ENCODE results near the gene MRPL24.
A peak's percentile ranks its signal among the peaks of the same experiment; 100 is the strongest.
"Not testable (repeated sequence)": the region's sequence is repeated elsewhere in the genome, so short reads cannot be mapped to it uniquely, and the experiment has no call there.

MRPL24 gene

GRCh38 chr1:156740741-156741480 lies at the start of gene MRPL24:
Gene MRPL24 (minus strand): TSS chr1:156741088. CDS start chr1:156738704, 2,384 bp downstream.
- DNase-seq (ENCODE audit: low read depth in 4 of 4, low spot score in 1 of 4): peak; percentile 81 to 95 (median 92)

DNA sequence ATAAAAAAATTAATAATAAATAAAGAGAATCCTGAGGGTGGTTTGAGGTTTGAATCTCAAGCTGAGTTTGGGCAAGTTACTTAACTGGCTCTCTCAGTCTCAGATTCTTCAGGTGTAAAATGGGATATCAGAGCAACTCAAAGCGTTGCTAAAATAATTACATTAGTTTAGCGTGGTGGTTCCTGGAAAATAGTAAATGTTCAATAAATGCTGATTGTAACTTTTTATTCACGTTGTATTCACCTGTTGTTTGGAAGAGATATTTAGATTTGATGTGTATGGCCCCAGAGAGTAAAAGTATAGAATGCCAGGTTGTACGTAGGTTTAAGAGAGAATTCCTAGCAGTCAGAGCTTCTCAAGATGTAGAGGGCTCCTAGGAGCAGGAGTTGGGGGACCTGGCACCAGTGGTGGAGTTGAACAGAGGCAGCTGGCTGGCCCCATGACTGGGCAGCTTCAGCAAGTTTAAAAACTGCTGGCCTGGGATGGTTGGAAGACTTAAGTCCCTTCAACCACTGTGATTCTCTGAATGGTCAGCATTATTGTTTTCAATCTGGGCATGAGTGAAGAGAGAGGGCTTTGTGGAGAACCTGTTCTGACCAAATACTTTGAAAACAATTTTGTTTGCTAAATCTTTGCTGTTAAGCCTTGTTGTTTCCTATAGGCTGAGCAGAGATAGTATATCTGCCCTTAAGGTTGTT lies 48.9 kb upstream of the MRPL24 start:
- no peak for DNase-seq (ENCODE audit: low read depth in 4 of 4, low spot score in 1 of 4)

GRCh38 chr1:156788136-156788535 lies 47.2 kb upstream of the MRPL24 start:
- no peak for DNase-seq (ENCODE audit: low read depth in 4 of 4, low spot score in 1 of 4)

GRCh38 chr1:156786640-156787039 lies 45.8 kb upstream of the MRPL24 start:
- DNase-seq (ENCODE audit: low read depth in 4 of 4, low spot score in 1 of 4): no peak

- DNase-seq (ENCODE audit: low read depth in 4 of 4, low spot score in 1 of 4): no peak
Measured at GRCh38 chr1:156785458-156785857, 44.6 kb upstream of the MRPL24 start.

GRCh38 chr1:156781585-156782186 lies 40.8 kb upstream of the MRPL24 start:
- DNase-seq (ENCODE audit: low read depth in 4 of 4, low spot score in 1 of 4): no peak

GRCh38 chr1:156777573-156777972 lies 36.7 kb upstream of the MRPL24 start:
- no peak for DNase-seq (ENCODE audit: low read depth in 4 of 4, low spot score in 1 of 4)

DNA sequence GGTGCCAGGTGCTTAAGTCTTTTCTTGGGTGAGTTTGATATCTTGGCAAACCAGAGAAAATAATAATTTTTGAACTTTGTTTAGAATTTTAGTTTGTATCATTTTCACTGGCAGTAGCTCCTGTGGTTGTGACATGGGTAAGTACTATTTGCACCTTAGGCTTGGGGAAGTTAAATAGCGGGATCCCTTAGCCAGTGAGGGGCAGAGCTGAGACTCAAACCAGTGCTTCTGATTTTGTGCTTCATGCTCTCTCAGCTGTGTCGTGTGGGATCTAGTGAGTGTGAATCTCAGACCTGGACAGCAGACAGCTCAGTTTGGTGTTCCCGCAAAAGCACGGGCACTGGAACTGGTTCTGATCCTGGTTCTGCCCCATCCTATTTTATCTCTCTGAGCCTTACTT lies 36.1 kb upstream of the MRPL24 start:
- no peak for DNase-seq (ENCODE audit: low read depth in 4 of 4, low spot score in 1 of 4)

- no peak for DNase-seq (ENCODE audit: low read depth in 4 of 4, low spot score in 1 of 4)
Measured at GRCh38 chr1:156775799-156776198, 34.9 kb upstream of the MRPL24 start.

GRCh38 chr1:156773607-156774006 lies 32.7 kb upstream of the MRPL24 start:
- no peak for DNase-seq (ENCODE audit: low read depth in 4 of 4, low spot score in 1 of 4)

DNA sequence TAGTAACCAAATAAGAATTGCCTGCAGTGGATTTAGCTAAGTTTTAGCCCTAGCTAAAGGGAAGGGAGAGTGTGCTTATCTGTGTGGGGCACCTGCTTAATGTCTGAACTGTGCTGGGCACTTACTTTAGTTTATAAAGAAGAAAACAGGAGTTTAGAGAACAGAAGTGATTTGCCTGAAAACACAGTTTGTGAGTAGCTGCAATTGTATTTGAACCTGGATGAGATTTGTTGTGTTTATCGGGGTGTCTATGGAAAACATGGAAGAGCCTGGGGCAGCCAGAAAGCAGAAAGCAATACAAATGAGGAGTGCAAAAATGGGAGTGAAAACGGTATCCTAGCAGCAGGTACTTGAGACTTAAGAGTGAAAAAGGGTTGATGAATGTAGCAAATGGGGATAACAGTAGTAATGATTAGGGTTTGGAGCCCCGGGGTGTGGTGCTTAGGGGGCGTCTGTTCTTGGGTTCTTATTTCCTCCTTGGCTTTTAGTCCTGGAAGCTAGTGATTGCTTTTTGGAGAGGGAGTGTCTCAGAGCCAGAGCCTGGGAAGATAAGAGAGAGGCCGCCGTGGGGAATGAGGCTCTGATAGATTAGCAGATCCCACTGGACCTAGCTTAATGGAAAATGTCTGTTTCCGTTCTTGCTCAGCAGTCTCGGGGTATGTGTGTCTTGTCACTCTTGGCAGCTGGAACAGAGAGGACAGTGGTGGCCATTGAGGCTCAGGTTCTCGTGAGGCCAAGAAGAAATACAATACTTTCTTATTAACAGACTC lies 32.0 kb upstream of the MRPL24 start:
- no peak for DNase-seq (ENCODE audit: low read depth in 4 of 4, low spot score in 1 of 4)

DNA sequence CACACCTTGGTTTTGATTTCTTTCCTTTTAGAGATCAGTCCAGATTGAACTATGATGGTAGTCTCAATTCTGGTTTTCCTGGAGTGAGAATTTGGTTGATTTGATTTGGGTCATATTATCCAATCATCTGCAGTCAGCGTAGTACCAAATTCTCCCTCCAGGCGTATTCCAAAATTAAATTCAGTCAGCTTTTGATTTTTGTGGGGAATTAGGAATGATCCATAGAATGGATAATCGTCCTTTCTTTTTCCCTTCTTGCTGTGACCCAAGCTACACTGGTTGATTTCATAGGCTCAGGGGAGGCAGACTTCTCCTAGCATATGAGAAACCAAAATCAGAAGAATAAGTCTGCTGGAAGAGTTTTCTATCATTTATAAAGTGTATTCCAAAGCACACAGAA lies 31.3 kb upstream of the MRPL24 start:
- DNase-seq (ENCODE audit: low read depth in 4 of 4, low spot score in 1 of 4): no peak

- DNase-seq (ENCODE audit: low read depth in 4 of 4, low spot score in 1 of 4): no peak
Measured at GRCh38 chr1:156768610-156769295, 27.9 kb upstream of the MRPL24 start.

DNA sequence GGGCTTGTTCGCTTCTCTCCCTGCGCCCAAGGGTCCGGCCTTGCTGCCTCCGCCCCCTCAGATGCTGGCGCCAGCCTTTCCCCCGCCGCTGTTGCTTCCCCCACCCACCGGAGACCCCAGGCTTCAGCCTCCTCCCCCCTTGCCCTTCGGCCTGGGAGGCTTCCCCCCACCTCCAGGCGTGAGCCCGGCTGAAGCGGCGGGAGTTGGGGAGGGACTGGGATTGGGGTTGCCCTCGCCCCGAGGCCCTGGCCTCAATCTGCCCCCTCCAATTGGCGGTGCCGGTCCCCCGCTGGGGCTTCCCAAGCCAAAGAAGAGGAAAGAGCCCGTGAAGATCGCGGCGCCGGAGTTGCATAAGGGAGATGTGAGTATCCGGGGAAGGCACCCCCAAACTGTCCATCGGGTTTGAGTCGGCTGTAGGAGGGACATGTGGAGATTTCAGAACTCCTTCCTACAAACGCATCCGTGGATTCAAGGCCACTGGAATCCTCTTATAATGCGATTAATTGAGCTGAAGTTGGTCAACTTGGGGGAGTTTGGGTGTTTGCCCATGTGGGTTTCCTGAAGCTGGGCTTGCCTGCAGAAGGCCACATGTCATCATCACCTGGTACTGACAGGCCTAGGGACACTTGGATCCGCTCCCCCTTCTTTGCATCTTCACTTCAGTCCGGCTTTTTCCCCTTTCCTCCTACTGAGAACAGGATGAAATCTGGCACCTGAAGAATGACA lies 27.2 kb upstream of the MRPL24 start:
- DNase-seq (ENCODE audit: low read depth in 4 of 4, low spot score in 1 of 4): no peak

- DNase-seq (ENCODE audit: low read depth in 4 of 4, low spot score in 1 of 4): peak; percentile 81 to 94 (median 89)
Measured at GRCh38 chr1:156767101-156767878, 26.4 kb upstream of the MRPL24 start, which contains the start of gene PRCC. Gene PRCC (plus strand): TSS chr1:156767535. CDS start chr1:156767772, 237 bp downstream.

DNA sequence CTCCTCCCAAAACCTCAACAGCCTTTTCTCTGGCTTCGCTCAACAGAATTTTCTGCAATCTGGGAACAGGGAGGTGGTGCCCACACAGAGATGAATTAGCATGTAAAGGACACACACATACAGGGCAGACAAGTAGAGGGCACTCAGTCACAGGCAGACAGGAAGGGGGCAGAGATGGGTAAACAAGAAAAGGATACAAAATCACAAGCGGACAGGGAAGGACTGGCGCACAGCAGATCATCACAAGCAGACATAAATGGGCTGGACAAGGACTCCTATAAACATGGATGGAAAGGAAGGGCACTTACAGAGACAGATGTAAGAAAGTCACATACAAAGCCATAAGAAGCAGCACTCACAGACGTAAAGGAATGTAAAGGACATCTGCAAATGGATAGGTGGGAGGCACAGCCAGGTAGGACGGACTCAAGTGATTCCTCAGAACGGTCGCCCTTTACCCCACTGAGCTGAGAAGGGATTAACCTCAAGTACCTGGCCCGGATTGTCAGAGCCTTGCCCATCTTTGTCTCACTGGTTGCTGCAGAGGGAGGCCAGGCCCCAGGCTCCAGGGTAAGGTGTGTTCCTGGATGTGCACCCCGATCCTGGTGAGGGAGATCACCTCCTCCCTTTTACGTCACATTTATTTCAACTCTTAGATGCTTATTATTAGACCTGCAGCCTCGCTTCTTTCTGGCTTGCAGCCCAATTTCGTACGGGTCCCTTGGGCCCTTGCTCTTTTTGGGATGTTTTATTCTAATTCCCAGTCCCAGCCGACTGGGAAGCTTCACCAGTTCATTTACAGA lies 25.6 kb upstream of the MRPL24 start:
- DNase-seq (ENCODE audit: low read depth in 4 of 4, low spot score in 1 of 4): no peak

- DNase-seq (ENCODE audit: low read depth in 4 of 4, low spot score in 1 of 4): no peak
Measured at GRCh38 chr1:156765666-156766065, 24.8 kb upstream of the MRPL24 start.

DNA sequence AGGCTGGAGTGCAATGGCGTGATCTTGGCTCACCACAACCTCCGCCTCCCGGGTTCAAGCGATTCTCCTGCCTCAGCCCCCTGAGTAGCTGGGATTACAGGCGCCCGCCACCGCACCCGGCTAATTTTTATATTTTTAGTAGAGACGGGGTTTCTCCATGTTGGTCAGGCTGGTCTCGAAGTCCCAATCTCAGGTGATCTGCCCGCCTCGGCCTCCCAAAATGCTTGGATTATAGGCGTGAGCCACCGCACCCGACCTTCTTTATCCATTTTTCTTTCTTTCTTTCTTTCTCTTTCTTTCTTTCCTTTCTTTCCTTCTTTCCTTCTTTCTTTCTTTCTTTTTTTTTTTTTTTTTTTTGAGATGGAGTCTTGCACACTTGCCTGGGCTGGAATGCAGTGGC lies 24.2 kb upstream of the MRPL24 start:
- DNase-seq (ENCODE audit: low read depth in 4 of 4, low spot score in 1 of 4): not testable (repeated sequence)

- DNase-seq (ENCODE audit: low read depth in 4 of 4, low spot score in 1 of 4): no peak
Measured at GRCh38 chr1:156760796-156761104, 19.9 kb upstream of the MRPL24 start.
